SJCRH30 (cell line): Measurements from ENCODE around the gene ZNF474. TPM values are rescaled to one million over a fixed set of nuclear protein-coding genes. Genes with fewer than 3 reads are reported as not detected.
A peak's percentile ranks its signal among the peaks of the same experiment; 100 is the strongest.

Source experiments
- DNase-seq, 2 experiments: peaks; one replicate each; pipeline ENCODE4 v3.0.0-alpha.2; 2015 to 2020
- H3K27ac ChIP-seq: fragments of 250-450 bp; sonication (Bioruptor Pico); 2 replicates; pipeline ENCODE4 v1.5.1; 2020; ENCODE audit warnings: mild to moderate bottlenecking, moderate library complexity
- H3K27me3 ChIP-seq: fragments of 250-450 bp; sonication (Bioruptor Pico); 2 replicates; pipeline ENCODE4 v1.5.1; 2020; ENCODE audit warnings: mild to moderate bottlenecking, moderate library complexity
- H3K36me3 ChIP-seq: fragments of 250-450 bp; sonication (Bioruptor Pico); 2 replicates; pipeline ENCODE4 v1.5.1; 2020; ENCODE audit warnings: mild to moderate bottlenecking, moderate library complexity
- H3K4me1 ChIP-seq: fragments of 250-450 bp; sonication (Bioruptor Pico); 2 replicates; pipeline ENCODE4 v1.5.1; 2020; ENCODE audit warnings: mild to moderate bottlenecking, moderate library complexity
- H3K4me3 ChIP-seq: fragments of 250-450 bp; sonication (Bioruptor Pico); 2 replicates; pipeline ENCODE4 v1.5.1; 2020; ENCODE audit warnings: mild to moderate bottlenecking, moderate library complexity
- H3K9me3 ChIP-seq: fragments of 250-450 bp; sonication (Bioruptor Pico); replicated peaks from 2 replicates; pipeline ENCODE4 v1.5.1; 2020; ENCODE audit warnings: mild to moderate bottlenecking, moderate library complexity
- total RNA-seq: library from RNA; depleted of rRNA; stranded (reverse); fragments of >200 nt; shearing (Covaris generic); gene quantifications from 2 replicates; pipeline ENCODE4 v1.2.3, GENCODE V29; 2014

ZNF474 gene
- total RNA-seq, 1 experiment from 2014 or later, result 0.16 TPM

DNA sequence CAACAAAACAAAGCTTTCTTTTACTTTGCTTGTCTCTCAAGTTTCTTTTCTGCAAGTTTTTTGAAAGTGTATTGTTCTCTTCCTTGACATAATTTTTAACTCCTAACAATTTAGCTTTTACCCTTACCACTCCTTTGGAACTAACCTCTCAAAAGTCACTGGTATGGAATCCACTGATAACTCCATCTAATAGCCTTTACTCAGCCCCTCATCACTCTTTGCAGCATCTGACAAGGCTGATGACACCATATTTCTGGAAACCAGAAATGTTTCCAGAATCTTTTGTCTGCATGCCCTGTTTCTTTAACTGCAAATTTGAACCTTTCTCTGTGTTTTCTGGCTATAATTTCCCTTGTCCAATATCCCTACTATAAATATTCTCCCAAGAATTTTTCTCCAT lies 46.5 kb downstream of the ZNF474 start:
- Histone ChIP-seq H3K4me1 (no peaks in the 10 kb centered on the region), H3K27ac (no peak overlapping the region), H3K9me3 (no peaks in the 10 kb centered on the region)

GRCh38 chr5:122177161-122177560 lies 47.8 kb downstream of the ZNF474 start:
- no peaks in the 10 kb centered on the region for H3K4me1 ChIP-seq
- no peaks in the 10 kb centered on the region for H3K9me3 ChIP-seq

More for the DNA sequence above, 46.5 kb downstream of the ZNF474 start:
- Histone ChIP-seq H3K4me3 (no peak overlapping the region), H3K36me3 (no peaks in the 10 kb centered on the region), H3K27me3 (no peaks in the 10 kb centered on the region)
- DNase-seq, result no peak

GRCh38 chr5:122179701-122180100 lies 50.4 kb downstream of the ZNF474 start:
- no peak for DNase-seq
- Histone ChIP-seq H3K36me3 (no peaks in the 10 kb centered on the region), H3K4me3 (no peak overlapping the region), H3K9me3 (no peaks in the 10 kb centered on the region), H3K27ac (no peak overlapping the region), H3K27me3 (no peaks in the 10 kb centered on the region), H3K4me1 (no peaks in the 10 kb centered on the region)

More at GRCh38 chr5:122177161-122177560, 47.8 kb downstream of the ZNF474 start:
- no peak for DNase-seq
- Histone ChIP-seq H3K4me3 (no peak overlapping the region), H3K36me3 (no peaks in the 10 kb centered on the region), H3K27me3 (no peaks in the 10 kb centered on the region), H3K27ac (no peak overlapping the region)

DNA sequence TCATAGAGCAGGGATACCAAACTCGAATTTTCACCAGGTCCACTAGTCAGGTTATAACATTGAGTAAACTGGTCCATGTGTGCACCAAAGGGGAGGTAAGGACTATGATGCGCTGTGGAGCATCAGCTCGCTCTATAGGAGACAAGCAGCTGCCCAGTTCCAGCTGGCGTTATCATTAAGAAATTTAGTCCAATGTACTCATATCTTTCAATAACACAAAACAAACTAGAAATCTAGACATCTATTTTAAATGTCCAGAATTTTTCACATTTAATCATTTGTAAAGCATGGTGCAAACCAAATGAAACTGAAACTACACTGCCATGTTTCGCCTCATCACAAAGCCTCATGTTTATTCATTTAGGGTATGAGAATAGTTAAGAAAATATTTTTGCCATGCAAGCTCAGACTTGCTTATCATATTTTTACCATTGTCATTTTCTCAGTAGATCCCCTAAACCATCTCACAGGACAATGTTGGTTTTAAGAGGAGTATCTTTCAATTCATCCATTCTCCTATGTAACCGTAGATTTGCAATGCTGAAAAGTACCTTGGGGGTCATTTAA lies 50.9 kb downstream of the ZNF474 start:
- no peaks in the 10 kb centered on the region for H3K4me1 ChIP-seq
- DNase-seq, result no peak
- H3K27me3 ChIP-seq, result no peaks in the 10 kb centered on the region
- no peaks in the 10 kb centered on the region for H3K36me3 ChIP-seq
- no peak overlapping the region for H3K4me3 ChIP-seq
- H3K9me3 ChIP-seq, result no peaks in the 10 kb centered on the region
- no peak overlapping the region for H3K27ac ChIP-seq

DNA sequence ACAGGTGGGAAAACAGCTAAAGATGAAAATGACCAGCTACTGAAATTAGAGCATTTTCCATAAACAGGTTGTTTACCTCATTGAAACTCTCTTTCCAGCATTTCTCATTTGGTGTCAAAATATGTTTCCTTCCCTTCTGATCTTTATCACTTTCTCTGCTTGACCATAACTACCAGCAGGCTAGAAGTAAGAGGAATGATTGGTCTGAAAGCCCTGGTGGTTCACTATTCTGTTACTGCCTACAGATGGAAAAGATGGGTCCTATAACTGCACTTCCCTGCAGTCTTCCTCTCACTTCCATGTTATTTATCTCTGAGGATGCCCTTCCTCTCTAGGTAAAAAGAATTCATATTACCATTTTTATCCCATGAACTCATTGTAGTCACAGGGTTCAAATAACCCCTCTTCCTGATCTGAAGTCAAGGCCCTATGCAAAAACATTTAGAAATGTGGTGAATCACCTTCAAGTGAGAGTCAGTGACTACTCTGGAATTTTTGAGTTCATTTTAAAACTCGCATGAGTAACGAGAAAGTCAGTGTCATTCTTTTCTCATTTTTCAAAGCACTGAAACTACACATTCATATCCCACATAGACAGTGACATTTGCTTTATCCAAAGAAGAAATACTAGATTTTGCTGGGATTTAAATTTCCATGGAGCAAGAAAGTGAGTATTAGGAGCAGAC lies 51.7 kb downstream of the ZNF474 start:
- Histone ChIP-seq H3K9me3 (no peaks in the 10 kb centered on the region), H3K27ac (no peak overlapping the region), H3K36me3 (no peaks in the 10 kb centered on the region), H3K4me3 (no peak overlapping the region), H3K4me1 (no peaks in the 10 kb centered on the region), H3K27me3 (no peaks in the 10 kb centered on the region)
- no peak for DNase-seq

DNA sequence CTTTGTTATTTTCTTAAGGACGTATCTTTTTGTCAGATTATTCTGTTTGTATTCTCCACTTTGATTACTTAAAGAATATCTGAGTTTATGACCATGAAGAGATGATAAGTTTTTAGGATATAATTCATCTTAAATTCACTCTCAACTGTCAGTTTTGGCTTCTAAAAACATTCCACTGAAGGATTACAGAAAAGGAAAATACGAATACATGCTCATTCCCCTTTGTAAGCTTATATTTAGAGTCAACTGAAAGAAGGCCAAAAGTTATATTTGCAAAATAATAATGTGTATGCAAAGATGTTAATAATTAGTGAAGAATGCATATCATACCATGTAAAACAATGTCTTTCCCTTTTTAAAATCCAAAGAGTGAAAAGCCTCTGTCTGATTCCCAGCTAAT lies 52.5 kb downstream of the ZNF474 start:
- no peak for DNase-seq
- Histone ChIP-seq H3K36me3 (no peaks in the 10 kb centered on the region), H3K9me3 (no peaks in the 10 kb centered on the region), H3K4me1 (no peaks in the 10 kb centered on the region), H3K4me3 (no peak overlapping the region), H3K27ac (no peak overlapping the region), H3K27me3 (no peaks in the 10 kb centered on the region)

GRCh38 chr5:122182491-122182921 lies 53.2 kb downstream of the ZNF474 start:
- Histone ChIP-seq H3K4me1 (no peaks in the 10 kb centered on the region), H3K9me3 (no peaks in the 10 kb centered on the region), H3K4me3 (peak overlapping the region; percentile 47), H3K36me3 (no peaks in the 10 kb centered on the region), H3K27me3 (no peaks in the 10 kb centered on the region), H3K27ac (0 out of 2 replicates have a peak overlapping the region, but pooled peaks have one; percentile 18)
- peak; percentile 36 to 57 for DNase-seq

DNA sequence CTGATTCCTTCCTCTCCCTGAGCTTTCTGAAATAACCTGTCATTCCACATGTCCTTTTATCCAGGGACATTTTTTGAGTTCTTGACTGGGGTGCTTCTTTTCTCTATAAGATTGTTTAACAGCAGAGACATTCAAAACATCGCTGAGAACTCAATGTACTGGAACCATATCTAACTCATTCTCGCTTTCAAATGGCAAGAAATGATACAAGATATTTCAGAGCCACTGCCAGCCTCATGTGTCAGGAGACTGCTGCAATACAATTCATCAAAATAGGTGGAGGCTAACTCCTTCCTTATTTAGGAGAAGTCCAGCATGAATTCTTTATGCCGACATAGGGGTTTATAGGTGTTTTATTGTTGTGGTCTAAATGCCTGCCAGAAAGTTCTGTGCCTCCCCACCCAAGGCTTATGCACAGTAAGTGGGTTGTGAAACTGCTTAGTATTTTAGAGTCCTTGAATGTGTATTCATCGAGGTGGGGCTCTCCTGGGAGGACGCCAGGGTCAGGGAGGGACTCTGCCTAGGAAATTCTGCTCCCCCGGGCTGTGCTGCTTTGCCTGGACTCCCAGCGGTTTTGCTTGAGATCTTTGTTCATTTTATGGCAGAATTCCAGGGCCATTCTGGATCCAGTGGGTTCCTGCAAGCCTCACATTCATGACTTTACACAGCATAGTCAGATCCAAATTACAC lies 53.9 kb downstream of the ZNF474 start:
- H3K9me3 ChIP-seq, result no peaks in the 10 kb centered on the region
- H3K4me1 ChIP-seq, result no peaks in the 10 kb centered on the region
- no peaks in the 10 kb centered on the region for H3K27me3 ChIP-seq
- H3K4me3 ChIP-seq, result no peak overlapping the region; the same call in 1 of the 2 replicates
- no peaks in the 10 kb centered on the region for H3K36me3 ChIP-seq
- H3K27ac ChIP-seq, result no peak overlapping the region
- peak in 1 of 2 experiments; percentile 3 for DNase-seq

DNA sequence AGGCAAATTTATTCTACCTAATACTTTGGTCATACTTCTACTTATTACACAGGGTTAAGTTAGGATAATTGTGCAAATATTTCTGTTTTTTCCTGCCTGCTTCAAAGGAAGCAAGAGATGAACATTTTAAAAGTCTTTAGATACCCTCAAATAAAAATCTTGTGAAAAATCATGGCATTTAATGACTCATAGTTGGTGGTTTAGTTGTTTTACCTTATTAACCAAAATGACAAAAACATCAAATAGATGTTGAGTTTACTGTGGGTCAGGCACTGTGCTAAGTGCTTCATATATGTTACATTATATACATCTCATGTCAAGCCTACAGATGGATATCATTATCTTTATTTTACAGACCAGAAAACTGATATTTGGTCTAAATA lies 54.4 kb downstream of the ZNF474 start:
- Histone ChIP-seq H3K27ac (no peak overlapping the region), H3K36me3 (no peaks in the 10 kb centered on the region), H3K4me3 (no peak overlapping the region), H3K9me3 (no peaks in the 10 kb centered on the region), H3K4me1 (no peaks in the 10 kb centered on the region), H3K27me3 (no peaks in the 10 kb centered on the region)
- no peak for DNase-seq

DNA sequence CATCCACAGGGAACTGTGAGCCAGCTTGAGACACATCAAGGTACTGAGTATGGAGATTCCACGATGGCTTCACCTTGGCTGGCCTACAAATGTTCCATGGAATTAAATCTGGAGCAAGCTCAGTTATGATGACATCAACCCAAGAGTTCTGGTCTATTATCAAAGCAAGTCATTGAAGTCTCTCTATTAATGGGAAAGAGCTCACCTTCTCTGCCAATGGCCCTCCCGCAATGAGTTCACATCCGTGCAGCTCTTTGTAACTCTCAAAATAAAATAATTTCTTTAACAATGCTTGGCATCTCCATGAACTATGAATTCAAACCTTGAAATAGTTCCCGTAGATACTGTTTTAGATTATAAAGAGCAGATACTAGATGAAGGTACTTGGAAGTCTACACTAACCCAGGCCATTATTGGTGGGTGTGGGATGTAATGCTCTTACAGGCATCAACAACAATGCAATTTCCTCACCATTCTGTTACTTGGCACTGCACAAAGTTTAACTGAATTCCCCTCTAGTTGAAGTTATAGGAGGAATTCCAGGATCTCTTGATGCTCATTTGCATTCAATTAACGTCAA lies 55.4 kb downstream of the ZNF474 start:
- H3K4me3 ChIP-seq, result no peak overlapping the region
- no peaks in the 10 kb centered on the region for H3K4me1 ChIP-seq
- no peak for DNase-seq
- no peaks in the 10 kb centered on the region for H3K36me3 ChIP-seq
- H3K9me3 ChIP-seq, result no peaks in the 10 kb centered on the region
- H3K27ac ChIP-seq, result no peak overlapping the region
- H3K27me3 ChIP-seq, result no peaks in the 10 kb centered on the region

DNA sequence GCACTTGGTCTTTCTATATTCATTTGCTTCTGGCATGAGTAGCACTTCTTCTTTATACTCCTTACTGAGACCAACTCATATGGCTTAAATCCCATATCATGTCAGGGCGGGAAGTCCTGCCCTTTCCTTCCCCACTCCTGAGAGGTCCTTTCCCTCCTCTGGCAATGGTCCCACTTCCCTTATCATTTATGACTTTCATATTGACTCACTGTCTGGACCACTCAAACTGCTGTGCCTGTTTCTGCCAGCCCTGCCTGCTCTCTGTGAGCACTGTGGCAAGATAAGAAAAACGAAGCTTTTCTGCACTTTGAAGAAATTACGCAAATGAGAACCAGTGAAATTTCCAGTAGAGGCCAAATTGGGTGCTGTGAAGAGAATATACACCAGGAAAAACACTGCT lies 58.1 kb downstream of the ZNF474 start:
- no peak for DNase-seq
- Histone ChIP-seq H3K36me3 (no peaks in the 10 kb centered on the region), H3K27ac (no peak overlapping the region), H3K9me3 (no peaks in the 10 kb centered on the region), H3K4me3 (no peak overlapping the region), H3K27me3 (no peaks in the 10 kb centered on the region), H3K4me1 (no peaks in the 10 kb centered on the region)

- Histone ChIP-seq H3K27ac (no peak overlapping the region), H3K36me3 (no peaks in the 10 kb centered on the region)
These were observed 60.8 kb downstream of the ZNF474 start for GRCh38 chr5:122190156-122190555.

GRCh38 chr5:122192497-122193496 lies 63.5 kb downstream of the ZNF474 start:
- peak; percentile 44 to 76 for DNase-seq

More at GRCh38 chr5:122190156-122190555, 60.8 kb downstream of the ZNF474 start:
- H3K4me3 ChIP-seq, result no peak overlapping the region
- H3K4me1 ChIP-seq, result no peaks in the 10 kb centered on the region
- no peaks in the 10 kb centered on the region for H3K9me3 ChIP-seq
- H3K27me3 ChIP-seq, result no peaks in the 10 kb centered on the region; the same call in 1 of the 2 replicates
- DNase-seq, result no peak

DNA sequence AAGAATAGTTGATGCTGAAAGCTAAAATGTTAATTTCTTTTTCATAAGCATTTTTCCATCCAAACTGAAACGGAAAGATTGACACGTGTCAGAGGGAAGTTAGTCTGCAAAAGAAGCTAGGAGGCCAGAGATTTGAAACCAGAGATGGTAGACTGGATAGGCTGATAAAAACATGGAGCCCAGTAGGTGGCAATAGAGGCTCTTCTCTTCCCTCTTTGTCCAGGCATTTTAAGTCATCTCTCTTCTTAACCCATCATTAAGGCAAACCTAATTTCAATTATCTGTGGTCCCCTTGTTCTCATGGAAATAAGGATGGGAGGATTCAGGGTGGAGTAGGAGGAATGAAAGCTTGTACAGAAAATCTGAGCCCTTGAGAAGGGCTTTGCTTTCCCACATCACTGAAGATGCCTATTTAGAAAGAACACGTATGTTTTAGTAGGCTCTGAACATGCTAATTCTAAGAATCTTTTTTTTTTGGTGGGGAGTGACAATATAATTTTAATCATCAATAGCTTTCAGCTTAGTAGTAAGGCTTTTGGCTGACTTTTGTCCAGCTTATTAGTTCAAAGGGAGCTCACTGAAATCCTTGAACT lies 66.6 kb downstream of the ZNF474 start:
- H3K4me1 ChIP-seq, result no peaks in the 10 kb centered on the region
- H3K27me3 ChIP-seq, result no peaks in the 10 kb centered on the region; the same call in 1 of the 2 replicates
- H3K9me3 ChIP-seq, result no peaks in the 10 kb centered on the region
- H3K27ac ChIP-seq, result no peak overlapping the region
- peak; percentile 11 to 58 for DNase-seq
- H3K4me3 ChIP-seq, result no peak overlapping the region
- no peaks in the 10 kb centered on the region for H3K36me3 ChIP-seq

More at GRCh38 chr5:122192497-122193496, 63.5 kb downstream of the ZNF474 start:
- no peaks in the 10 kb centered on the region for H3K4me1 ChIP-seq
- H3K27me3 ChIP-seq, result no peaks in the 10 kb centered on the region; the same call in 1 of the 2 replicates
- H3K27ac ChIP-seq, result no peak overlapping the region
- no peaks in the 10 kb centered on the region for H3K36me3 ChIP-seq
- H3K4me3 ChIP-seq, result no peak overlapping the region
- no peaks in the 10 kb centered on the region for H3K9me3 ChIP-seq
